K562 (cell line): ENCODE measurements around the gene NELL1. TPM values are rescaled to one million over a fixed set of nuclear protein-coding genes. Genes with fewer than 3 reads are reported as not detected.

Experiments used
- ATAC-seq: fragments of 200-7000 bp; cut with Tn5 transposase; 3 replicates; pipeline ENCODE4 v1.9.1; 2020; ENCODE audit warnings: moderate library complexity
- BruUV-seq: library from RNA; stranded (reverse); fragments of 400-500 nt; replicated peaks from 2 replicates; lab custom pipeline; 2021; lab: Mats Ljungman, UMichigan
- CTCF ChIA-PET: fragments of 300-600 bp; formaldehyde crosslinking; extraction: SDS; loops from one replicate; lab custom pipeline; 2021; ENCODE audit warnings: low intra/inter-chr PET ratio; lab: Yijun Ruan, JAX
- POLR2A ChIA-PET: fragments of 300-600, 350-650 bp; sonication (Branson Sonifier 250); formaldehyde crosslinking; extraction: SDS; loops from one replicate; lab custom pipeline; 2021; ENCODE audit warnings: antibody characterized with exemption, inconsistent platforms; lab: Yijun Ruan, JAX
- DNase-seq, 4 experiments: peaks; one replicate each; pipeline versions ENCODE4 v3.0.0 to v3.0.0-alpha.2; 2011 to 2018; ENCODE audit warnings: low spot score in 3 of 4, mixed read lengths in 3 of 4; ENCODE audit errors: extremely low read depth in 1 of 4
- FAIRE-seq: peaks from 2 replicates; lab custom pipeline; 2011; peaks lifted over from hg19 to GRCh38; lab: Jason Lieb, UNC
- H2AFZ ChIP-seq: 2 replicates; pipeline ENCODE4 v1.6.0; 2011; ENCODE audit warnings: low read depth, low read length, control low read depth, inconsistent platforms
- H3K27ac ChIP-seq: fragments of 200-600 bp; 3 replicates; pipeline ENCODE4 v1.8.0; 2011; ENCODE audit warnings: low read depth, mild to moderate bottlenecking, control low read depth, inconsistent platforms, low read length, moderate library complexity, mixed read lengths; ENCODE audit errors: extremely low read depth
- H3K27me3 ChIP-seq, 2 experiments: fragments of 300-600 bp in 1 of 2; 2 replicates in 1 of 2; 3 replicates in 1 of 2; pipeline versions ENCODE4 v1.6.0 to v1.8.0; 2011; ENCODE audit warnings: inconsistent platforms in 2 of 2, low read length in 2 of 2, mild to moderate bottlenecking in 1 of 2, mixed read lengths in 1 of 2, moderate library complexity in 1 of 2; ENCODE audit not compliant: control insufficient read depth in 2 of 2, insufficient read depth in 2 of 2
- H3K36me3 ChIP-seq: fragments of 300-600 bp; 3 replicates; pipeline ENCODE4 v1.8.0; 2011; ENCODE audit warnings: mild to moderate bottlenecking, low read length, inconsistent platforms; ENCODE audit not compliant: control insufficient read depth, insufficient read depth
- H3K4me1 ChIP-seq, 2 experiments: fragments of 200-600 bp in 1 of 2; replicated peaks in 1 of 2; 2 replicates in 1 of 2; 3 replicates in 1 of 2; pipeline versions ENCODE4 v1.5.1 to v1.8.0; 2011; ENCODE audit warnings: inconsistent platforms in 2 of 2, low read length in 2 of 2, mild to moderate bottlenecking in 1 of 2, mixed read lengths in 1 of 2, moderate library complexity in 1 of 2; ENCODE audit not compliant: control insufficient read depth in 2 of 2, insufficient read depth in 2 of 2
- H3K4me2 ChIP-seq: 2 replicates; pipeline ENCODE4 v1.6.1; 2011; ENCODE audit warnings: low read length, control low read depth, inconsistent platforms, mixed read lengths; ENCODE audit not compliant: insufficient read depth
- H3K4me3 ChIP-seq: fragments of 200-600 bp; sonication (generic), shearing (Covaris generic); 2 replicates; pipeline ENCODE4 v1.5.1; 2016; ENCODE audit warnings: control low read depth, inconsistent platforms
- H3K79me2 ChIP-seq: fragments of 200-600 bp; 3 replicates; pipeline ENCODE4 v1.8.0; 2011; ENCODE audit warnings: low read length, inconsistent platforms; ENCODE audit not compliant: control insufficient read depth, insufficient read depth
- H3K9ac ChIP-seq, 2 experiments: 2 replicates each; pipeline versions ENCODE4 v1.6.0 to v1.6.1; 2011; ENCODE audit warnings: low read depth in 2 of 2, low read length in 2 of 2, control low read depth in 1 of 2, inconsistent platforms in 1 of 2, mild to moderate bottlenecking in 1 of 2, mixed read lengths in 1 of 2; ENCODE audit not compliant: insufficient read depth in 1 of 2
- H3K9me1 ChIP-seq: one replicate; pipeline ENCODE4 v1.6.0; 2011; ENCODE audit warnings: inconsistent platforms, mild to moderate bottlenecking, low read length, moderate library complexity; ENCODE audit not compliant: control insufficient read depth, insufficient read depth
- H3K9me3 ChIP-seq: replicated peaks from 2 replicates; pipeline ENCODE4 v1.5.1; 2011; ENCODE audit warnings: low read depth, low read length, inconsistent platforms; ENCODE audit not compliant: control insufficient read depth, insufficient read depth
- H4K20me1 ChIP-seq: replicated peaks from 2 replicates; pipeline ENCODE4 v1.6.1; 2011; ENCODE audit warnings: low read length, inconsistent platforms, mixed read lengths; ENCODE audit not compliant: control insufficient read depth, insufficient read depth
- BCLAF1 ChIP-seq, 2 experiments: fragments of 450-650 bp in 1 of 2; IDR thresholded peaks; 2 replicates each; pipeline ENCODE4 v1.6.1; 2011 to 2017; ENCODE audit warnings: low read depth in 2 of 2, antibody characterized with exemption in 1 of 2, borderline replicate concordance in 1 of 2, low read length in 1 of 2, mild to moderate bottlenecking in 1 of 2, mixed read lengths in 1 of 2; ENCODE audit not compliant: control insufficient read depth in 1 of 2
- CBFA2T3 ChIP-seq: fragments of 450-650 bp; IDR thresholded peaks from 2 replicates; pipeline ENCODE4 v1.6.1; 2017
- KAT7 ChIP-seq: sonication (generic); formaldehyde crosslinking; IDR thresholded peaks from 2 replicates; pipeline ENCODE4 v1.8.0; 2022; ENCODE audit warnings: missing genetic modification reagents, mild to moderate bottlenecking, borderline replicate concordance
- KDM5B ChIP-seq: fragments of 200-600 bp; sonication (generic); IDR thresholded peaks from 2 replicates; pipeline ENCODE4 v1.6.1; 2012; ENCODE audit warnings: low read depth, mild to moderate bottlenecking, moderate library complexity, low read length, control low read depth, inconsistent platforms; ENCODE audit not compliant: insufficient replicate concordance
- SNIP1 ChIP-seq: fragments of 450-650 bp; IDR thresholded peaks from 2 replicates; pipeline ENCODE4 v1.7.1; 2017; ENCODE audit warnings: low read depth, mild to moderate bottlenecking
- ZKSCAN1 ChIP-seq: fragments of 150-350 bp; IDR thresholded peaks from 2 replicates; pipeline ENCODE4 v1.6.1; 2016; ENCODE audit warnings: low read depth, low read length
- ZNF165 ChIP-seq: fragments of 250-450 bp; sonication (Bioruptor Pico); IDR thresholded peaks from 2 replicates; pipeline ENCODE4 v1.4.0; 2020; ENCODE audit warnings: borderline replicate concordance
- WGBS: fragments of 100-300 bp; shearing (Covaris generic); methylation state at CpG from one replicate; pipeline ENCODE4 v1.1.6; 2016; ENCODE audit warnings: low coverage, mixed read lengths; ENCODE audit not compliant: insufficient coverage; ENCODE audit errors: missing lambda C conversion rate; 5-methylcytosine and 5-hydroxymethylcytosine counted together
- in situ Hi-C: fragments of 300-500 bp; cut with MboI; formaldehyde crosslinking; loops from 4 replicates; pipeline ENCODE4 v1.15.0; 2018; ENCODE audit warnings: inconsistent platforms, mixed read lengths
- intact Hi-C: fragments of 100-400 bp; cut with micrococcal nuclease; formaldehyde crosslinking; loops from 2 replicates; pipeline ENCODE4 v1.14.2; 2022
- polyA plus RNA-seq, 8 experiments: library from polyadenylated mRNA; depleted of rRNA in 4 of 8; stranded (reverse) in 5 of 8; unstranded in 3 of 8; fragments of >200 nt; fragmentation: Nextera tagmentation in 2 of 8; fragmentation: Illumina TruSeq in 1 of 8; extraction: Ambion mirVana in 2 of 8; extraction: Trizol in 1 of 8; gene quantifications; 2 replicates each; pipeline versions ENCODE4 v1.2.1 to v1.2.3, GENCODE V29; 2011 to 2014; ENCODE audit warnings: inconsistent platforms in 1 of 8, missing spikeins in 1 of 8
- total RNA-seq, 7 experiments: library from RNA; depleted of rRNA in 6 of 7; stranded (reverse); fragments of >200 nt in 6 of 7; fragmentation: Illumina TruSeq in 2 of 7; extraction: Trizol in 2 of 7; gene quantifications; 2 replicates each; pipeline versions ENCODE4 v1.2.1 to v1.2.3, GENCODE V29; 2011 to 2021; ENCODE audit warnings: low replicate concordance in 1 of 7

Gene NELL1
- total and polyA plus RNA-seq, 9 of the 15 experiments (the other 6 are each of a cell fraction or from before 2014, with no cell fraction given), result not detected

GRCh38 chr11:21447871-21448270 lies 778.5 kb downstream of the NELL1 start (continued):
- TF ChIP-seq BCLAF1 (IDR thresholded peaks at IDR 0.05; ENCODE audit: borderline replicate concordance in 1 of 2, control insufficient read depth in 1 of 2, low read depth in 2 of 2, low read length in 1 of 2), result no peak

- Histone ChIP-seq H3K36me3 (no peaks in the 10 kb centered on the region), H3K27ac (no peak overlapping the region), H3K4me1 (no peaks in the 10 kb centered on the region), H3K9me3 (no peaks in the 10 kb centered on the region), H3K9ac (no peak overlapping the region), H3K9me1 (no peaks in the 10 kb centered on the region), H3K4me2 (no peak overlapping the region), H2AFZ (no peak overlapping the region), H3K4me3 (no peak overlapping the region), H3K79me2 (no peaks in the 10 kb centered on the region), H4K20me1 (no peaks in the 10 kb centered on the region), H3K27me3 (no peaks in the 10 kb centered on the region)
- TF ChIP-seq CBFA2T3 (no peak), KDM5B (no peak), ZKSCAN1 (no peak), KAT7 (CRISPR knock-in tag) (no peak), ZNF165 (CRISPR knock-in tag) (no peak), SNIP1 (no peak)
- ChIA-PET POLR2A (no interaction called here), CTCF (no interaction called here)
- BruUV-seq, result no TSS peak
- intact Hi-C loops (no loop called here), in situ Hi-C loops (no loop called here)
- ATAC-seq (no peak), DNase-seq (no peak), FAIRE-seq (no peak)
- WGBS, result 0% methylated on average over 1 of the region's 1 CpG
Observed at GRCh38 chr11:21456186-21456585, 786.8 kb downstream of the NELL1 start.
